Stimulated activated CD4-positive, alpha-beta T cell treated with anti-CD3 and anti-CD28 coated beads, TNF-alpha, amount 100 ng/mL, for 48 hours (primary cell): ENCODE measurements around the gene ZNF423.

ENCODE experiments used
- DNase-seq, 3 donors: peaks; one replicate each; pipeline ENCODE4 v3.0.0-alpha.2; 2020; ENCODE audit warnings: low read depth in 3 of 3

The ZNF423 gene

DNA sequence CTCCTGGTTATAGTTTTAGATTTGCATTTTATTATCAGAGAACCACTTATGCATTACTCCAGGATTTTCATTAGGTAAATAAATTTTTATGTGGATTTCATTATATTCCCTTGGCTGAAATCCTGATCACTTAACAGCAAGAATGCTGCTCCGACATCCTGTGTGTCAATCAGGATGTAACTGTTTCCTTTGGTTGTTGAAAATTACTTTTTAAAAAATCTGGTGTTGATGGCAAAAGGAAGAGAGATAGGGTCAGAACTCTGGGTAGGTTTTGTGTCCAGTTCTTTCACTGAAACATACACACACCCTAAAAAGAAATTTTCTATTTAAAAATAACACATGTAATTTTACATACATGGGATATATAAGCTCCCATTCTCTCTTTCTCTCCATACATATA is 30.9 kb downstream of the ZNF423 start:
- DNase-seq, result no peak

DNA sequence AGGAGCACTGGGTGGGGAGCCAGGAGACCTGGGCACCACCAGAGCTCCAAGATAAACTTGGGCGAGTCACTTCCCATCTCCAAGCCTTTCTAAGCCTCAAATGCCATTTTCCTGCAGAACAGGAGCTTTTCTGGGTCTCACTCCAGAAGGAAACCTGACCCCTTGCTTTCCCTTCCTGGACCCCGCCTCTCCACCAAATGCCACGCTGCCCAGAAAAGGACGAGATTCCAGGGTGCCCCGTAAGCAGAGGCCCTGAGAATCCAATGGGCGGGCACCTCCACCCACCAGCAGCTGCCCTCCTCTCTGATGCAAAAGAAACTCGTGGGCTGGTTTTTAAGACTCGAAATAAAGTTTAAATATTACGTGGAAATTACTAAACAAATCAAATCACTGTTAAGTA is 31.3 kb downstream of the ZNF423 start:
- DNase-seq, result no peak

DNA sequence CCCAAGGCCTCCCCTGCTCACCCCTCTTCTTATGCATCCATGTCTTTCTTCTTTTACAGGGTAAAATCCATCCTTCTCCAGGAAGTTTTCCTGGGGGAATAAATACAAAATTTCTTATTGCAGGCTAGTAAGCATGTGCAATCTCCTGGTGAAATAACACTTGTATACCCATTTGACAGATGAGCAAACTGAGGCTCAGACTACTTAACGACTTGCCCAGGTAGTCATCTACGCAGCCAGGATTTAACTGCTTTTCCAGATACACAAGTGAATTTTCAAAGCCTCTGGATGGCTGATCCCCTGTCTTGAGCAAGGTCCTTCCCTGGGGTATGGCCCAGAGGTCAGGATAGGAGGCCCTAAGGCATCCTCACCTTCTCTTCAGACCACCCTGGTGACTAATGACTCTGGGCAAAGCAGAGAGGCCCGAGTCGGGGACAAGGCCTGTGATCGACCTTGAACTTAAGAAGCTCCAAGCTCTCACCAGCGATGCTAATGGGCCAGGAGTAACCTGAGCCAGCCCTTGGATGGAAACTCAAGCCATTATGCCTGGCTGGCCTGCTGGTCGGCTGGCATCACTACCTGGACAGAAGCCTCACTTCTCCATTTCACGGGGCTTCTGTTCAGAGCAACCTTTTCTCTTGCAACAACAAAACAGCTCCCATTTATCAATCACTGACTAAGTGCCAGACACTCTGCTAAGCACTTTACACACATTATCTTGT is 33.1 kb downstream of the ZNF423 start:
- DNase-seq, result no peak

DNA sequence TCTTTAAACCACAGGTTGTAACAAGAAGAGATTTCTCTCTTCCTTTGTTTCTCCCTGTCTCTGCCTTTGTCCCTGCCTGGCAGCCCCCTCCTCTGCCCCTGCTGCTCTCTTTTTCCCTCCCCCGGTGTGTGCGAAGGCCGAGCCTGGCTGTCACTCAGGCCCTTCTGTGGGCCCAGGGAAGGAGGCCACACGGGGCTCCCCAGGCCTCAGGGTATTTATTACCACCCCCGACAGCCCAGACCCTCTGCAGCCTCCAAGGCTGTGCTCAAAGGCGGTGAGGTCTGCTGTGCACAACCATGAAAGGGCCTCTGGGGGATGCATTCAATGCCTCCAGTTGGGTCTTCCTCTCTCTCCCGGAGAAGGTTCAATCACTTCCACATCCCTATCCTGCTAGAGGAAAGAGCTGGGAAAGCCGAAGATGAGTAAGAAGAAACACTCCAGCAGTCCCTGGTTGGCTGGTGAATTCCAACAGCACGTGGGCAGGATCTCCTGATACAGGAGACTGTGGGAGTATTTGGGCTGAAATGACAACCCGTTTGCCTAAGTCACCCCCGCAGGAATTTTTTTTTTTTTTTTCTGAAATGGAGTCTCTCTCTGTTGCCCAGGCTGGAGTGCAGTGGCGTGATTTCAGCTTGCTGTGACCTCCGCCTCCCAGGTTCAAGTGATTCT is 34.2 kb downstream of the ZNF423 start:
- no peak for DNase-seq

DNA sequence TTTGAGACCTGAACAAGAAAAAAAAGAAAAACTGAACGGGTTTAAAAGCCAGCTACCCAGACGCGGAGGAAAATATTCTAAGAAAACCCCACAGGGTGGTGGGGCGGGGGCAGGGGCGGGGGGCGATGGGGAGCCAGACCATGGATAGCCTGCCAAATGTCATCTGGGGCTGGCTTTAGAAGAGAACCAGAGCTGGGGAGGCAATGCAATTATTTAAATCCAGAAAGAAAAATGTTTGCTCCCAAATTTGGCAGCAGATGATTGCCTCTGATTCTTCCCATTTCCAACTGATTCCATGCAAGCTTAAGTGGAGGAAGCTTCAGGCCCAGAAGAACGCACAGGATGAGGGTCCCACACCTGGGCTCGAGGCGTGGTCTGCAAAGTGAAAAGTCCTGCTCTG is 34.8 kb downstream of the ZNF423 start:
- no peak for DNase-seq

DNA sequence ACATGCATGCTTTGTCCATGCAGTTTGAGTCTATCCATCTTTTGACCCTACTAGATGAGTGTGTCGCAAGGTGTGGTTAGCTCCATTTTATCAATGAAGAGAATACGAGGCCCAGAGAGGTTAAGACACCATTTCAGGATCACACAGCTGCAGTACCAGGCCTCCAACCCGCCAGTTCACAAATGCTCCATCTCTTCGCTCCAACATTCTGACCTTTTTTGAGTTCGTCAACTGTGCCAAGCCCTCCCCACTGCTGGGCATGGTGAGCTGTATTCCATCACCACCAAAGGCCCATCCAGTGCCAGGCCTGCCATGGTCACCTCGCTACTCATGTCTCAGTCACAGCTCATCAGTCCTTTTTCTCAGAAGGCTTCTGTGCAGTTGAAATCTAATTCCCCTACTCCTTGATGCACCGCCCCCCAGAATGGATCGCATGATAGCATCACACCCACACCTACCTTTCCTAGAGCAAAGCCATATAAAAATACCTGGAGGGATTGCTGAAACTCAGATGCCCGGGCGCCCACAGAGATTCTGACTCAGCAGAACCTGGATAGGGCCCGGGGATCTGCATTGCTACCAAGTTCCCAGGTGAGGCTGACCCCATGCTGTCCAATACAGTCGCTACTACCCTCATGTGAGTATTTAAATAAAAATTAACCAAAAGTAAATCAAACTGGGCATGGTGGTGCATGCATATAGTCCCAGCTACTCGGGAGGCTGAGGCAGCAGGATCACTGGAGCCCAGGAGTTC is 38.0 kb downstream of the ZNF423 start:
- no peak for DNase-seq

DNA sequence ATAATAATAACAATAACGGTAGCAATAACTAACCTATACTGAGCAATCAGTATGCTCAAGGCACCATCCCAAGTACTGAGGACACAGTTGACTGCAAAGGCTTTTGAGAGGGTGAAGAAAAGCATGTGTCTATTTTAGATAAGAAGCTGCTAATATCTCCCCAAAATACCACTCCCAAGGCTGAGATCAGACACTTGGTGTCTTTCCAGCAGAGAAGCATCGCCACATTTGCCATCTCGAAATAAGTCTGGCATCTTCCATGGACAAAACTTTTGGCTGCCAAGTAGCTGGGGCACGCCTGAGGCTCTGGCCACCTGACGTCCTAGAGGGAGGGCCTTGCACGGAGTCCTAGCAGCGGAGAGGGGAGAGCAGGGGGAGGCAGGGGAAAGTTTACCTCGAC is 39.0 kb downstream of the ZNF423 start:
- no peak for DNase-seq

DNA sequence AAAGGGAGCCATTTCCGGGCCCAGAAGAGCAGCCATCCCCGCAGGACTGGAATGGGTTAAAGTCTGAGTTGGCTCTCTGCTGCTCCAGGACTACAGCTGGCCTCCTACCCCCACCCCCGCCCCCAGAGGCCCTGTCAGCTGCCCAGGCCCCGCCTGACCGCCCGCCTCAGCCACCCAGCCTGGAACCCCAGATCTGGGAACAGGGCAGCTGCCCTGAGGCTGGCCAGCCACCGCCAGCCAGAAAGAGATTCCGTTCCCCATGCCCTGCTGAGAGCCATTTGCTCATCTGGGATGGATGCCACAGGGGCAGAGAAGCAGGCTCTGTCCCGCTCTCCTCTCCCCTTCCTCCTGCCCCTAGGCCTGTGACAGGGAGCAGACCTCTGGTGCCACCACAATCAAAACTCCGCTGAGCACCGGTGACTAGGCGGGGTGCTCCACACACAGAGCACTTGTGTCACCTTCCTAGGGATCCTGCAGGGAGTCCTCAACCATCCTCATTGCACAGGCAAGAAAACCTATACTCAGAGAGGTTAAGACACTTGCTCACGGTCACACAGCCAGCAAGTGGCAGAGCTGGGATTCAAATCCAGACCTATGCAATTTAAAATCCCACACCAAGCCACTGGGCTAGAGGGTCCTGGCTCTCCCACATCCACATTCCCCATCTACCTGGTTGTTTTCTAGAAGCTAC is 44.1 kb downstream of the ZNF423 start:
- DNase-seq, result no peak

DNA sequence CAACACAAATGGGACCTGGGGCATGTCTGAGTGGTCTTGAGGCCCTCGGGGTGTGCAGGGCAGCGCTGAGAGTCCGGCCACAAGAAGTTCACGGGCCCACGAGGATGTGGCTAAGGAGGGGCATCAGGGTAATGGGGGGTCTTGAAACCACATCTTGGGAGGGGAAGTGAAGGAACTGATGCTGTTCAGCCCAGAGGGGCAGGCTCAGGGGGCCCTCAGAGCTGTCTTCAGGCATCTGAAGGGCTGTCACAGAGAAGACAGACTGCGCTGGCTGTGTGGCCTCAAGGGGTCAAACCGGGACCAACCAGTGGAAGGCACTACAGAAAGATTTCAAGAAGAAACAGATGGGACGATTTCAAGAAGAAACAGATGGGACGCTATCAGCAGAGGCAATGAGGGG is 45.1 kb downstream of the ZNF423 start:
- no peak for DNase-seq

DNA sequence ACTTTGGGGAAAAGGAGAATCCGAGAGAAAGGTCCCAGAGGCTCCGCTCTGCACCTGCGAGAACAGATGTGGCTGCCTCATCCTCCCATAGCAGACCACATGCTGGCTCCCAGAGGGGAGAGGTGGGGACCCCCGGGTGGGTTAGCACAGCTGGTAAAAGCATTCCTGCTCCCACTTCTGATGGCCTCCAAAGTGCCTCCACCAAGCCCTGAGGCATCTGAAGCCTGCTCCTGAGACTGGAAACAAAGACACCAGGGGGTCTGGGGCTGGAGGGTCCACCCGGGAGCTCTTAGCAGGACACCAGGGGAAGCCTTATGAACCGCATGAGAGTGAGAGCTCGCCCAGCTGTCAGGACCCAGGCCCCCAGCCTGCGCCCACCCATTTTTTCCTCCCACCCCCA is 46.4 kb downstream of the ZNF423 start:
- no peak for DNase-seq

DNA sequence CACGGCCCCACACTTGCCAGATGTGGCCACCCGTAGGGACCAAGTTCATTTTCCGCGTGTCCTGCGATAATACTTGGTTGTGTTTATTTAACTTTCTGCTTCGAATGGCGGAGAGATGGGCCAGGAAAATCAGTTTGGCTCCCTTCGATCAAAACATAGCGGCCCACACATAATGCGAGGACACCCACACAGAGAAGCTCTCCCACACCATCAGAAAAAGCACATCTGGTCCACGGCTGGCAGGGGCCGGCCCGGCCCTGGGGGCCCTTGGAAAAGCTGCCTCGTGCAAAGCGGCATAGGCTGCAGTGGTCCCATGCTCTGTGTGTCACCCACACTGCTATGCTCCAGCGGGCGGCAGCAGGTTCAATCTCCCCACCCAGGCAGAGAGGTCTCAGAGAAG is 46.9 kb downstream of the ZNF423 start:
- DNase-seq, result no peak

DNA sequence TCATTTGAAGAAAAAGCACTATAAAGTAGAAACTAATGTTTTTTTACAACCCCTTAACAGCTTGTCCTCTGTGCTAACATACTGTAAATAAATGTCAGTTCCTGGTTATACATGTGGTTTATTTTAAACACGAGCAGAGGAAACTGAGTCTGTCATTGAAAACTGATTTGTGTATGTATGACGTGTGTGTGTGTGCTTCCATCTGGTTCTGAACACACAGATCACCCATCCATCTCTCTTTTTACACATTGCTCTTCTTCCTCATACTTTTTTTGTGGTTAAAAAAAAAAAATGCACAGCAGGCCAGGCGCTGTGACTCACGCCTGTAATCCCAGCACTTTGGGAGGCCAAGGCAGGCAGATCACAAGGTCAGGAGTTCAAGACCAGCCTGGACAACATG is 49.5 kb downstream of the ZNF423 start:
- no peak for DNase-seq

DNA sequence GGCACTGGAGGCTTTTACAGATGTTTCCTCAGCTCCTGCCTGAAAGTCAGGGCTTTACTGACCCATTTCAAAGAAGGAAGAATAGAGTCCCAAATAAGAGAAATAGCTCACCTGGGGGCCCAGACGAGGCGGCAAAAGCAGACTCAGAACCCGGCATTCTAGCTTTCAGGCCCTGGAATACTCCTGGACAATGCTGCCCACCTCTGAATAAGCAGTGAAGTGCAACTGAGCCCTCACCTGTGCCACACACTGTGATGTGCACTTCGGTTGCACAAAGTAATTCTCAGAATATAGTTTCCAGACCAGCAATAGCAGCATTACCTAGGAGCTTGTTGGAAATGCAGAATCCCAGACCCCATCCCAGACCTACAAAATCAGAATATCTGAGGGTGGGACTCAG is 54.6 kb downstream of the ZNF423 start:
- no peak for DNase-seq

DNA sequence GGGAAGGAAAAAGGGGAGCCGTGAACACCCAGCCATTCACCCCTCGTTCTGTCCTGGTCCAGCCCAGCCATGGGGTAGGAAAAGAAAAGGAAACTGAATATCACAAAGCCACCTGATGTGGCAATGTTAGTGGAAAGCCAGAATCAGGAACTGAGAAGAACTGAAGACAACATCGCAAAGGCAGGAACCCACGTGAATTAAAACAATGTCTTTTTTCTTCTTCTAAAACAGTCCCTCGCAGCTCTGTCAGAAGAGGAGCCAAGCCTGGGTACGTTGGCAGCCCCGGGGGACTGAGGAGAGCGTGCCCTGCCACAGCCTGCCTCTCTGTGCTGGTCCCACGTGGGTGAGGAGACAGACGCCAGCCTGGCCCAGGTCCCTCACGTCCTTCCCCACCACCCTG is 55.0 kb downstream of the ZNF423 start:
- no peak for DNase-seq

DNA sequence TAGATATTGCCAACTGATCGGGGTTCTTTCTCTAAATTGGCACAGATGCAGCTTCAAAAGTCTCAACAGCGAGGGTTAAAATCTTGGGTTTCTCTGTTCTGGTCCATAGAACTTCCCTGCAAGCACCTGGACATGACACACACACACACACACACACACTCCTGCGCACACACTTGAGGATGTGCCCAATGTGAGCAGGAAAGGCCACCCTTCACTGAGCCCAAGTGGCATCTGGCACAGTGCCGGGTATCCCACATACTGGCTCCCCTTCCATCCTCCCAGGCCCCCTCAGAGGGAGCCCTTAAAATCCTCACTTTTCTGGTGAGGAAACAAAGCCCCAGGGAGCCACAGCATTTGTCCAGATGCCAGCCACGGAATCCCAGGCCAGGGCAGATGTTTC is 55.5 kb downstream of the ZNF423 start:
- no peak for DNase-seq

DNA sequence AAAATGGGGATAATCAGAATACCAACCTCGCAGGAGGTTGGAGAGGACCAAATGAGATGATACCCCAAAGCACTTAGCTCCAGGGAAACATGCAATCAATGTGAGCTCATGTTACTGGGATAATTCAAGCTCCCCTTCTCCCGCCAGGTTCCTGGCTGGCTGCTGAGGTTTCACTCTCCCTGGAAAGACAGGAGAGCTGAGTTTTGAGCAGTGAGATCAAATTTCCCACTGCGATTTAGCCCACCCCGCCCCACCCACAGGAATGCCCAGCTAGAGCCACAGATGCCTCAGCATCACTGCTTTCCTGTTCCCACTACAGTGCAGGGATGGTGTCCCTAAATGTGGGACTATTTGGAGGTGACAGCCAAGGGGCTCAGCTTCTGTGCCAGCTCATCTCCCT is 56.7 kb downstream of the ZNF423 start:
- no peak for DNase-seq

DNA sequence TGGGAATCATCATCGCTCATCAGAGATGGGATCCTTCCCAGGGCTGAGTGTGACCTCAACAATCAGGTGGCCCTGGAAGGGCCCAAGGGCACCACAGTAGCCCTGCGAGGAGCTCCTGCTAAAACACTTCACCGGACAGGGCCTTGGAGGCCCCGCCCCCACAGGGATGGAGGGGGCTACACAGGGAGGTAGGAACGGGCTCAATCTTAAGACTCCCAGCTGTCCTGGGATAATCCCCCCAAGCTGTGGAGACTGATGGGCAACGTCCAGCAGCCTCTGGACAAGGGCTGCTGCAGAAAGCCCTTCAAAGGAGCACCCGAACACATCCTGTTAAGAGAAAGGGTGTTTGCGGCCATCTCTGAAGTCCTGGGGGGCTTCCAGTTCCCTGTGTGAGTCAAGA is 60.4 kb downstream of the ZNF423 start:
- DNase-seq, result no peak

DNA sequence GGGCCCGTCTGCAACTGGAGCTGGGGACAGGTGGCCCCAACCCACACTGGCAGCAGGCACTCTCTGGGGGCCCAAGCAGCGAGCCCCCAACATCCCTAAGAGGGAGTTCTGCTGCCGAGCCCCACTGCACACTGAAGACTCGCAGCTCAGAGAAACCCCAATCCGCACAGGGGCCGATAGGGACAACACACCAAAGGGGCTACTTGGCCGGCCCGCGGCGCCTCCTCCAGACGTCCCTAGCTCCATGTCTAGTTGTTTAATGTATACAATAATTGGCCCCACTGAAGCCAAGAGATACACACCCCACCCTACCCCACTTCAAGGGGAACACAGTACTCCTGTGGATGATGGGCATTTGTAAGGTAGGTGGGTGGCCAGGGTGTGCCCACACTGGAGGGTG is 62.7 kb downstream of the ZNF423 start:
- no peak for DNase-seq

DNA sequence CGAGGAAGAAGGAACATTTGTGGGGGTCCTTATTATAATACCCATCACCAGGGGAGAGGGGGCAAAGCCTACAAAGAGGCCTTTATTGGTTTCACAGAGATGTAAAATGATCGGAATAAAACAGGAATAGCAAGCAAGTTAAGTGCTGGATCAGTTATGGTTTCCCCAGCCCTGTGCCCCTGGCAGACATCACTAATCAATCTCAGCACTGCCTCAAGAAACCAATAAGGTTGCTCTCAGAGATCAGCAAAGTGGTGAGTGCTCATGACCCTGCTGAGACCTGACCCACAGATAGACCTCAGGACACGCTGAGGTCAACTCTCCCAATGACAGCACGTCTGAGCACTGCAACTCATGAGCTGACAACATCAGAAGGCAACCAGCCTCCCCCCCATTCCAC is 66.3 kb downstream of the ZNF423 start:
- DNase-seq, result no peak

DNA sequence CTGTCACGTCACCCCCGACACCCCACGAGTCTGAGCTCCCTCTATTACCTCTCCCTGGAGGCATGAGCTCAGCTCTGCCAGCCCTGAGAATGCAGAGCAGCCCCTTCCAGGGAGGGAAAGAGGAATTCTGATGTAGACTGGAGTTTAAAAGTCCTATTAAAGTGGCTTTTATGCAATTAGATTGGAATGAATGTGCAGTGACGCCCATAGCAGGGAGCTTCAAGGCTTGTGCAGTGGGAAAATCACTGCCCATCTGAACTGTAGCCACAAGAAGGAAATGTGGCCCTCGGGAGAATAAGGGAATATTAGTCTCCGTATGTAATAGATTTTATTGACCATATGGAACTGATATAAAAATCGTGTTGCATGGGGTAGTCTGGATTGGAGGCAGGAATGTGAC is 66.9 kb downstream of the ZNF423 start:
- DNase-seq, result no peak

DNA sequence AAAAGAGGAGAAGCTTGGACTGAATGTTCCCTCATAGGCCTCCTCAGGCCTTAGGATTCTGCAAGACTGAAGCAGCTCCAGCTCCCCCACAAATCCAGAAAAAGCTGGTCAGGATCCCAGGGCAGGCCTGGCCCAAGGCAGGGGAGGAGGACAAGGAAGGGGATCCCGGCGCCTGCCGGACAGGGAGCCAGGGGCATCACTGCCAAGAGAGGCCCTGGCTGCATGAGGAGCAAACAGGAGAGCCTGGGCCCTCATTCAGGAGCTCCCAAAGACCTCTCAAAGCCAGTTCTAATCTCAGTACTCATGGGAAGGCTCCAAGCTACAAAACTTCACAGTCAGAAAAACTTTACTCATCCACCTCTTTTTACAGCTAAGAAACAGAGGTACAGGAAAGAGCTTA is 67.3 kb downstream of the ZNF423 start:
- no peak for DNase-seq

DNA sequence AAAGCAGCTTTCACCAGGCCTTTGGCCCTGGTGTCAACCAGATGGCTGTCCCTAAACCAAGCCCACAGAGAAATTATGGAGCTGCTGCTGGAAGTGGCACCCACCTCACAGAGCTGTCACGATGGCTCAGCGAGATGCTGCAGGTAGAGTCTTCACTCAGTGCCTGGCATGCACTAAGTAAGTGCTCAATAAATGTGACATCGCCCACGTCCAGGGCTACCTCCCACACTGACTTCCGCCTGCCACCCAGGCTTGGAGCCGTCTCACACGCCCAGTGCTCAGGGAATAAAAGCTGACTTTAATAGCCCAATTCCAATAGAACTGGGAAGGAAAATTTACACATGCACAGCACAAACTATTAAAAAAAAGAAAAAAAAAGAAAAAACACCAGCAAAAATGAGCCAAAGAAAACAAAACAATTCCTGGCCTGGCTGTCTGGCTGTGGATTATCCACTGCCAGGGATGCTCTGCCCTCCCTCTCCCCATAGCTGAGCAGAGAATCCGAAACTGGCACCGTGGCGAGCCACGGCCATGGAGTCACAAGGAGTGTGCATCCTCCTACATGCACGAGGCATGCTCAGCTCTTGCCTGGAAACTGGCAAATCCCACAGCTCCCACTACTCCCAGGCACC is 68.9 kb downstream of the ZNF423 start:
- no peak for DNase-seq
